NCI-H146 treated with DMSO at 0.1 percent for 48 hours (cell line): ENCODE results near the gene CYP2D6.
"Not testable (repeated sequence)": the region's sequence is repeated elsewhere in the genome, so short reads cannot be mapped to it uniquely, and the experiment has no call there.

Experiments used
- DNase-seq: peaks from one replicate; lab custom pipeline; 2025; ENCODE audit not compliant: unreplicated experiment; lab: John Stamatoyannopoulos, UW

Gene CYP2D6

DNA sequence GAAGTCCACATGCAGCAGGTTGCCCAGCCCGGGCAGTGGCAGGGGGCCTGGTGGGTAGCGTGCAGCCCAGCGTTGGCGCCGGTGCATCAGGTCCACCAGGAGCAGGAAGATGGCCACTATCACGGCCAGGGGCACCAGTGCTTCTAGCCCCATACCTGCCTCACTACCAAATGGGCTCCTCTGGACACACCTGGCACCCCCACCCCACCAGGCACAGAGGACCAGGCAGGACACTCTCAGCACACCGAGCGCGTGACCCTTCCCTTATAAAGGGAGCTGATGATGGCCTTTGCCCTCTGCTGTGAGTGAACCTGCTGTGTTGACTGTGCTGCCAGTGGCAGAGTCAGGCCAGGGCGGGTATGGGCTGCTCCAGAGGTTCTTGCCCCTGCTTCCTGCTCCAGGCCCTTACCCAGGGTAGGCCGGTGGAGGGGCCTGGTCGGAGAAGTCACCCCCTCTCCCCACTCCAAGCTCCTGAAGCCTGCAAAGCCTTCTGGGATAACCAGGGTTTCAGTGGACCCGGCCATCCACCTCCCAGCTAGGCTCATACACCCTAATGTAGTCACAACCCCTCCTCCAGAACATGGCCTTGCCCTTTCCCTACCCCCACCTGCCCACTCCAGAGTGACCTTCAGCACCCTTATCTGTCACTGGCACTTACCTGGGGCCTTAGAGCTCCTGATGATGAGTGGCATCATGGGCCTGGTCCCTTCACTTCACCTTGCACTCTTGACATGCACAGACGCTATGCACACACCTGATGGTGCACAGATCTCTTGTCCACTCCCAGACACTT, at the start of gene CYP2D6:
Gene CYP2D6 (minus strand): TSS at position 172 of the 793 bp plus-strand sequence. CDS start 19 bp downstream, at position 153.
- DNase-seq: not testable (repeated sequence)

DNA sequence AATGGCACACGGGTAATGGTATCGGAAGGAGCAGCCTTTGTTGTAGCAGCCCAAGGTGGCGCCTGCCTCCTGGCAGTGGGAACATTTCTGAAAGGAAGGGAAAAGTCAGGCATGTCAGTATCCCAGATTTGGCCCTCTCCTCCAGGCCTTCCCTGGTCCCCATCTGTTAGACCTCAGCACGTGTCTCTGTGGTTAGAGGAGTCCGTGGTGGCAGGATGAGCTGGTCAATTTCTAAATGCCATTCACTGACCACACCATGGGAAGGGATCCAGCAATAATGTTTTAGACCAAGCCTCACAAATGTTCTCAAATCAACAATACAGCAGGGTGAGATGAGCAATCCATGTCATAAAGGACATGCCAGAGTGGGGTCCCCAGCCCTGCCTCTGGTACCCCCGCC, 49.0 kb upstream of the CYP2D6 start:
- DNase-seq: no peak

DNA sequence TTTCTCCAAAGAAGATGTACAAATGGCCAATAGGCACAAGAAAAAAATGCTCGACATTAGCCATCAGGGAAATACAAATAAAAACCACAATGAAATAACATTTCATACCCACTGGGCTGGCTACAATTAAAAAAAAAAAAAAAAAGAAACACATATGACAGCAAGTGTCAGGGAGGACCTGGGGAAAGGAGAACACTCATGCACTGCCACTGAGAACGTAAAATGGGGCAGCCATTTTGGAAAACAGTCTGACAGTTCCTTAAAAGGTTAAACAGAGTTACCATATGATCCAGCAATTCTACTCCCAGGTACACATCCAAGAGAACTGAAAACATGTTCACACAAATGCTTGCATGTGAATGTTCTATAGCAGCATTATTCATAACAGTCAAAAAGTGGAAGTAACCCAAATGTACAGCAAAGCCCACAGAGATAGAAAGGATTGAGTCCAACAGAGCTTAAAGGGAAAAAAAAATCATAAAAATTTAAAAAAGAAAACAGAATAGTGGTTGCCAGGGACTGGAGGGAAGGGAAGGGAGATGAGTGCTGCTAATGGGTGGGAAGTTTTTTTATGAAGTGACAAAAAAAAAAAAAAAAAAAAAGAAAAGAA, 48.4 kb upstream of the CYP2D6 start:
- DNase-seq: no peak

DNA sequence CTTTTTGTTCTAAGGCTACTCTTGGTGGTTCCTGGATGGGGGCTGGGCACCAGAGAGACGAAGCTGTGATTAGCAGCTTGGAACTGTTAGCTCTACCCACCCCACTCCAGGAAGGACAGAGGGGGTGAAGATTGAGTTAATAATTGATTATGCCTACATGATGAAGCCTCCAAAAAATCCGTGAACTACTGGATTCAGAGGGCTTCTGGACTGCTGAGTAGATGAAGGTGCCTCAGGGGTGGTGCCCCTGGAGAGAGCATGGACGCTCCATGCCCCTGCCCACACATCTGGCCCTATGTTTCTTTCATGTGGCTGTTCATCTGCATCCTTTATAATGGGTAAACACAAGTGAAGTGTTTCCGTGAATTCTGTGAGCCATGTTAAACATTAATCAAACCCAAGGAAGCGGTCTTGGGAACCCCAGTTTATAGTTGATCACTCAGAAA, 47.3 kb upstream of the CYP2D6 start:
- DNase-seq: no peak

DNA sequence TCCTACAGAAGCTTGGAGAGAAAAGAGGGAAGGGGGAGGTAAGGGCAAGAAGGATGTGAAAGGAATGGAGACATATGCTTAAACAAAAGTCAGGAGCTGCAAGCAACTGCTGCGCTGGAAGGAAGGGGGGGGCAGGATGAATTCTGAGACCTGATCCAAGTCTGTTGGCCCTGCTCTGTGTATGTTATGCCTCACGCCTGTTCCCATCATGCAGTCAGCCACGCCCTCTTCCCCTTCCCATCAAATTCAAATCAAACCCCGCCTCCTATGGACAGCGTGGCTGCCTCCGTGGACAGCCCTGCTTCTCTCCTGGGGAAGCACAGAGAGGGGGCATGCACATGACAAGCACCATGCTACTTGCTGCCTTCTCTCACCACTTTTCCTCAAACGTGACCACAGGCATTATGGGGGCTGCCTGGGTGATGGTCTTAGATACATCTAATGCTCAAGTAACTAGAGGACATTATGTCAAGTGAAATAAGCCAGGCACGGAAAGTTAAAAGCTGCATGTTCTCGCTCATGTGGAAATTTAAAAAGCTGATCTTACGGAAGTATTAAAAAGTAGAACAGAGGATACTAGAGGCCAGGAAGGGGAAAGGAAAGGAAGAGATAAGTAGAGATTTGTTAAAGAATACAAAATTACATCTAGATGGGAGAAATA, 45.8 kb upstream of the CYP2D6 start:
- DNase-seq: no peak

DNA sequence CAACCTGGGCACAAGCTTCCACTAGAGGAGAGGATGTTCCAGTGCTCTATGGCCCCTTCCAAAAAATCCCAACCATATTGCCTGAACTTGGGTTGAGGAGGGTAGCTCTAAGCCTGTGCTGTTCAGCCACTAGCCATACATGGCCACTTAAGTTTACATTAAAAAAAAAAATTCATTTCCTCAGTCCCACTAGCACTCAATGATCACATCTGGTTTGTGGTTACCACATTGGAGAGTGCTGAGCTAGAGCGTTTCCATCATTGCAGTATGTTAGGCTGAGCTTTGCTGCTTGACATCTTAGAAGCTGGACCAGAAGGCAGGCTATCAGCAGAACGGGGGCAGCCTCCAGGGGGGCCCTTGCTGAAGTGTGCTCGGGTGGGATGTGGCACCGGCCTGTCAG, 43.5 kb upstream of the CYP2D6 start:
- DNase-seq: no peak

DNA sequence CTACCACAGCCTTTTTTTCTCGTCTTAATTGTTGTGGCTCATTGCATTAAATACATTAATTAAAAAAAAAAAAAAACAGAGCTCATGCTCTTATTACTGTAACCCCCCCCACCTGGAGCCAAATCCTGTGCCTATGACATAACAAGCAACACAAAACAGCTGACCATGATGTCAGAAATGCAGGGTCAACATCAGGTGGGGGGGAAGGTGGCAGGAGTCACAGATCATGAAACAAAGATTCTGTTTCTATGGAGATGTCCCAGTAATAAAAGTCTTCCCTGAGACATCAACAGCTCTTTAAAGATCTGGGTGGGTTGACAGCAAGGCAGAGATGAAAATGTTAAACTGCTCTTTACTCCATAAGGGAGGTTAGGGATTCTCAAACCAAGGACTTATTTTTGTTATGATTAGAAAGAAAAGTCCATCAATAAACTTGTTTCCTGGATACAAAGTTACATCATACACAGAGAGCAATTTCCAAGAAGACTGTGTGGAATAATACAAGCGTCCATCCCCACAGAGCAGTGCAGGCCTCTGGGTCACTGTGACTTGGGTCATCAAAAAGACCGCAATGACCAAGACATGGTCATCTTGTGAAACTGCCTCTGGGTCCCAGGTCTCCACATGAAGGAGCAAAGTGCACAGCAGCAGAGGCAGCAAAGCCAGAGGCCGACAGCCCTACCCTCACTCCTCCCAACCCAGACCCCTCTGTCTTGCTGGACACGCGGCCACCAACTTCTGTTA, 42.7 kb upstream of the CYP2D6 start:
- DNase-seq: no peak

DNA sequence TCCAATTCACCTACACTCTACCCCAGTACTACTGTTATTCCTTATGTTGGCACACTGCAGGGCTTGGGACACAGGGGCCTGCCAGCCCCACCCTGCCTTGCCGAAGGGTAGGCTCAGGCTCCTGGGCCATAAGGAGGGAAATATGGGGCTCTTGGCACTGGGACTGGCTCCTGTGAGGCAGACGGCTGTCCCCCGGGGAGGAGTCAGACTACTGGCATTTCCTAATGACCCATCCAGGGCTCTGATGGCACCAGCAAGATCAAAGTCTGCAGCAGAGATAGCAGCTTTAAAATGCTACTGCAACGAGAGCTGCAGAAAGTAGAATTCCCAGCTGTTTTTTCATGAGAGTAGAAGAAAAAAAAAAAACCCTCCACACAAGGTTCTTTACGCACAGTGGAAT, 42.2 kb upstream of the CYP2D6 start:
- no peak for DNase-seq

DNA sequence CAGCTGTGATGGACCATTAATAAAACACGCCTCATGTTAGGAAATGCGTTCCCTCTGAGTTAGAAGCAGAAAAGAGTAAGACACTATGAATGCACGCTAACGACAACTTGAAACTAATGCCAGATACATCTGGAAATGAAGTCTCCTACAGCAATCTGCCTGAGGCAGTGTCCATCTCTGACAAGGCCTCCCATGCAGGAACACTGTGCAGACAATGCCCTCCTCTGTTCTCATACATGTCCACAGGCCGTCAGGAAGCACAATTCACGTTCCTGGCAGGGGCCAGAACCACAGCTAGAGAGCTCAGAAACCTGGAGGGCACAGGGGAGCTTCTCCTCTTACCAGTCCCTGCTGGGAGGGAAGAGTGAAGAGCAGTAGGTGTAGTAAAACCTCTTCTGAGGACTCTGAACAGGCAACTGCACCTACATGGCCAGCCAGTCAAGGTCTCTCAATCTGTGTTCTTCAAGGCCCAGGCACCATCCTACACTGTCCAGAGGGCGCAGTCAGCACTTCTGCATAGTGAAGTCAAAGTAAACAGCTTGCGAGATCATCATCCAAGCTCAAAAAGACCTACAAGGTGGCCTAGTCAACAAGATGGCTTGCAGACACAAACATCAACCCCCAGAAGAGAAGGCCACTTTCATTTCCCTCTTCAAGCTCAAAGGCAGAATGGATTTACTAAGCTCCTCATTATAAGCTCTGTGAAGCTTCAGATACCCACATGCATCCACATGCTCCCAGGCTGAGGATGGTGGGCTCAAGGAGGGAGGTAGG, 41.5 kb upstream of the CYP2D6 start:
- no peak for DNase-seq

DNA sequence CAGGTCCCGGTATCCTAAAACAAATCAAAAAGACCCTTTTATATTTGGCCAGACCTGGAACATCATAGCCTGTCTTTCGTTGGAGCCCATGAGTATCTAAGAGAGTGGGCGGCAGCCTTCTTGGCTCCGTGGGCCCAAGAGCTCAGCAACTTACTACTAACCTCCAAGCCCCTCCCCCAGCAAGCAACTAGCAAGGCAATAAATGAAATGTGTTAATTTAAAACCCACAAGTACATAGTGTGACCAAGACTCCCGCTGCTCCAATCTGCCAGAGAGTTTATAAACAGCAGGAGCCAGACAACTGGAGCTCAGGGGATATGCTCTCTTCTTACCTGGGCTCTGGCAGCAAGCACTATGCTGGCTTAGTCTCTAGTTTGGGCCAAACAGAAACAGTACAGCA, 40.8 kb upstream of the CYP2D6 start:
- DNase-seq: no peak

DNA sequence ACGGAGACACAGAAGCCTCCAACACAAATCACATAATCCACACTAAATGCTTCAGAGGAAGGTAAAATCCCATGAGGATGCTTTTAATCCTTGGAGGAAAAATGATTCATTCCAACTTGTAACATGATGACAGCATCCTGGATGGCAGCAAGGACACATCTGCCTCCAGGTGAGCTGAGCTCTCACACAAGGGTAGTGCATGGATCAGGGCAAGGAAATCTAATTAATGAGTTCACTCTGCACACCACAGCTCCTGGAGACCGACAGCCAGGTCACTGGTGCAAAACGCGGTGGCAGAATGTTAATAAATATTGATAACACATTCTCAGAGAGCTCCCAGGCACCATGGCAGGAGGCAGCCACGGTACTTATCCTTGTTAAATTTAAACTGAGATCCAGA, 40.3 kb upstream of the CYP2D6 start:
- no peak for DNase-seq

DNA sequence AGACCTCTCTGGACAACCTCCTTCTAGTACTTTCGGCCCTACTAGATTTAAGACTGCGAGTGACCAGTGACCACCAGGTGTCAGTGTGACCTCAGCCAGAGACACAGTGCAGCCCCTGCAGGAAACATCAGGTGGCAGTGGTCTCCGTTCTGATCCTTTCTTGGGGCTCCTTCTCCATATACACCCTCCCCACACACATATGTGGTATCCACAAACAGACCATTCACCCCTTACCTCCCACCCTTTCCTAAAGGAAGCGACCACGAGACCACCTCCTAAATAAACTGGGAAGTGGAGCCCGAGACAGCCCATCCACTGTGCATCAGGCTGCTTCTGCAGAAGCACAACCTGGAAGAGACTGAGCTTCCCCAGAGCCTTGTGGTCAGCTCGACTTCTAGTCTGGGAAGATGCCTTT, 38.5 kb upstream of the CYP2D6 start:
- DNase-seq: peak; percentile 1

DNA sequence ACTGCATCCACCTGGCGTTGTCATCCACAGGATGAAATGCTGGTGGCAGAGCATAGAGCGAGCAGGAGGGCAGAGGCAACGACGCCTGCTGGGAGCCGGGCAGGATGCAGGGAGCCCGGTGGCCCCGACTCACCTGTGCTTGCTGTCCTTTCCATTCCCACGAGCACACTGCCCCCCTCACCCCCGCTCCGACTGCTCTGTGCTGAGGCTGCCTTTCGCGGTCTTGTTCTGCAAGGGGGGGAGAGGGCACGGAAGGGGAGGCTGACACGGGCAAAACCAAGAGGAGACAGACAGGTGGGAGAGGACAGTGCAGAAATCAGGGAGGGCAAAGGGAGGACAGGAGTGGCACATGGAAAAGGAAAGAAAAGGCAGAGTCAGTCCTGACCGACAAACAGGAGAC, 37.9 kb upstream of the CYP2D6 start:
- DNase-seq: no peak

DNA sequence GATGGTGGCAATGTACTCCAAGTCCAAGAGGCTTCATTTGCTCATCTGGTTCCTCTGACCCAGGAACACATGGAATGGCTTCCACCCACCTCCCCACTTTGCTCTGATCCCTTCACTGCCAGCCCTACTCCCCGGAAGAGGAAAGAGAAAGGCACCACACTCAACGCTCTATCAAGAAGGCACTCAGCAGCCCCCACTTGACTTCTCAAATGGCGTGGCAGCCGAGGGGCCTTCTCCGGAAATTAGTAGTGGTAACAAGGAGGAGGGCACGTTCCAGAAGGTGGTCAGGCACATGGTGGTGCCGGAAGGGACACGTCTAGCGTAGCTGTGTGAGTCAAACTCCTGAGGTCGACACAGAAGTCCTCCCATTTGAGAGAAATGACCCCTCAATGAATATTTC, 36.5 kb upstream of the CYP2D6 start:
- DNase-seq: no peak

DNA sequence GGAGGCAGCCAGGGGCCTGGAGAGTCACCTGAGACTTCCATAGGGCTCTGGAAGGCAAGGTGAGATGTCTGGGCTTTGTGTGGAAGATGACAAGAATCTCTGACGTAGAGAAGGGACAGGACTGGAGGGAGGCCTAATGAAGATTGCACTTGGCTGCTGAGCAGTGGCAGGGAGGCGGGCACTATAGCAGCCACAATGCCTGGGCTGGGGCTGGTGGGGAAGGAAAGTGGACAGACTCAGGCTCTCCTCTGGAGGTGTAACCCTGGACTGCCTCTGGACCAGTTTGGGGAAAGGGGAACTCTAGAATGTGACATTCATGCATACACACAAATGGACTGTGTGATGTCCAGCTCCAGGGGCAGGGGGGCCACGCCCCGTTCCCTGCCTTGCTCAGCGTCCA, 34.3 kb upstream of the CYP2D6 start:
- DNase-seq: no peak

DNA sequence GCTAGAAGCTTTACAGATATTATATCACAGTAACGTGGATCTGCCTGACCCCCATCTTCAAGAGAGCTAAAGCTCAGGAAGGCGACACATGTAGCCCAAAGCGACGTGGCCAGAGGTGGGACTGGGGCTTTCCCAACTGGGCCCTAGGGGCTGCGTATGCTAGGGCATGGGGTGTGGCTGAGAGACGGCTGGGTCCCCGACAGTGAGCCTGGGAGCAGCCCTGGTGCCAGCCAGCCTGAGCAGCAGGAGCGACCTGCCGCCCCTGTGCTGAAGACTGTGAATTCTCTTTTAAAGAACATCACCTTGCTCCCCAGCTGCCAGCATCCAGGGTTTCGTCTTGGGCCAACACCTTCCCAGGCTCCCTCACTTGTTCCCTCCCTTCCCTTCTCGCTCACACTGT, 32.9 kb upstream of the CYP2D6 start:
- no peak for DNase-seq

DNA sequence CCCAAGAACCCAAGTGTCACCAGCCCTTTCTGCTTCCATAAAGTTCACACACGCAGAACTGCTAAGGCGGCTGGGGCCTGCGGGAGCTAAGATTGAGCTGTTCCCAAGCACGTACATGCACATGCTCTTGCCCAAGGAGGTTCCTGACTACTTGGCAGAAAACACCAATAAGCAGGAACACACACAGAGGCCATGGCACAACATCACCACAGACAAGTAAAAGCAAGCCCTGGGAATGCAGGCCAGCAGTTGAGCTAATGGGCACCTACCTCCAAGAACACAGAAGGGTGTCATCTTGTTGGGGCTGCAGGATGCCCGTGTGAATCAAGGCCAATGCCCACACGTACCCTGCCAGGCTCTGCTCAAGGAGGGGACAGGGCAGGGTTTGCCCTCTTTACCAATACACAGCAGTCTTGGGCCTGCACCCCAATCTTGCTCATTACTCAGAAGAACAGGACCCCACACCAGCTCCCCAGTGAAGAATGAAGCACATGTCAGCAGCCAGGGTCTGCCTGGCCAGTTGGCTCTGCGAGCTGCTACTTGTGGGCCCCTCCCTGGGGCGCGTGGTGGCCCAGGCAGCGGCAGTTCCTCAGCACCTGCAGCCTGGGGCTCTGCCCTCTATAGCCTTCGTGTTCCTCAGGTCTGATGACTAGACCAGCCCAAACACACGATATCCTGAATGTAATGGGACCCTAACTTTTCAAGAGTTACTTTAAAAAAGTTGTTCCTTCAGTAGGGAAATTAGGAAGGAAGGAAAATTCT, 32.3 kb upstream of the CYP2D6 start:
- DNase-seq: no peak

DNA sequence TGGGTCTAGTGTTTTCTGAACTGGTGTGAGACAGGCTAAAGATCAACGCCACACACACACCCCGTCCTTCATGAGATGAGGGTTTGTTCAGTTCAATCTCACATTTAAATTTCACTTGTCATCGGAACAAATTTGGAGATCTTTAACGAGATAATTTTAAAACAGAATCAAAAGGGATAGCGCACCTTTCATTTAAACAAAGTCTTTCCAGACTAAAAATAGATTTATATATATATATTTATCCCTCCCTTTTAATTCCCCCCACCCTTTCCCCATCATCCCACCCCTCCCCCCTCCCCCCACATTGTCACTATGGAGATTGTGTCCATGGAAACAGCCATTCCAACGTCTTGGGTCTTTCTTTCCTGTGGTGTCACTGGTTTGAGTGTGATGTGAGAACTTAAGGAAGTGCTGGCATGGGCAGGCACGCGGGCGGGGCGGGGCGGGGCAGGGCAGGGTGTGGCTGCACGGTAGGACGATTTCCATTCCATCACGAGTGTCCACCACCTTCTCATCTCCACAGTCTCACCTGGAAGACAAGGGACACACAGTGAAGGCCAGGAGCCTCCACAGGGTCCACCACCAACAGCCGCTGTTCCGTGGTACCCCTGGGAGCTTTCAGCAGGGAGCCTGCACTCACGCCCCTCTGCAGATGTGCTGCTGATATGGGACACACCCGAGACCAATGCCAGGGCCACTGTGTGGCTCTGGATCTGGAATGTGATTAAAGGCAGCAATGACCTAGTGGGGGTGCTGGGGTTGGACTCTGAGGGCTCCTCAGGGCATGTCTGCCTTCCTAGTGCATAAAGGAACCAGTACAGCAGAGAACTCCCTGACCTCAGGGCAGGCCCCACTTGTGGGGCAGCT, 30.5 kb upstream of the CYP2D6 start:
- DNase-seq: no peak

DNA sequence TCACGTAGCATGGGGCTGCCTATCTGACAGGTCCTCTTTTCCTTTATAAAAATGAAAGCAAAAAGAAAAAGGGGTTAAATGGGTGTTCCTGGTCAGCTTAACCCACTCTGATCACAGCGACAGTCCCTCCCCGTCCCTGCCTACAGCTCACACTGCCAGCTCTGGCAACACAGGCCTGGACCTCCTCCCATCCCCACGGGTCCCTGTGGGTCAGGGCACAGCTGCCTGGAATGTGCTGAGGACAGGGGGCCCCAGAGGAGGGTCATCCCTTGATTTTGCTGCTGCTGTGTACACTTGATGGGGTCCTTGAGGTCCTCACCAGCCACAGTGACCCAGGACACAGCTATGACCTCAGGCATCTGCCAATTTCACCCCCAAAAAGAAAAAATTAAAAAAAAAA, 29.6 kb upstream of the CYP2D6 start:
- DNase-seq: no peak
